Limb (tissue), 2 donors: ENCODE data around the gene MMP15.
"Not testable (repeated sequence)": the region's sequence is repeated elsewhere in the genome, so short reads cannot be mapped to it uniquely, and the experiment has no call there.

Experiments used
- DNase-seq, 2 donors: peaks; one replicate each; pipeline ENCODE4 v3.0.0-alpha.2; 2016; ENCODE audit errors: extremely low spot score in 2 of 2

Gene MMP15

DNA sequence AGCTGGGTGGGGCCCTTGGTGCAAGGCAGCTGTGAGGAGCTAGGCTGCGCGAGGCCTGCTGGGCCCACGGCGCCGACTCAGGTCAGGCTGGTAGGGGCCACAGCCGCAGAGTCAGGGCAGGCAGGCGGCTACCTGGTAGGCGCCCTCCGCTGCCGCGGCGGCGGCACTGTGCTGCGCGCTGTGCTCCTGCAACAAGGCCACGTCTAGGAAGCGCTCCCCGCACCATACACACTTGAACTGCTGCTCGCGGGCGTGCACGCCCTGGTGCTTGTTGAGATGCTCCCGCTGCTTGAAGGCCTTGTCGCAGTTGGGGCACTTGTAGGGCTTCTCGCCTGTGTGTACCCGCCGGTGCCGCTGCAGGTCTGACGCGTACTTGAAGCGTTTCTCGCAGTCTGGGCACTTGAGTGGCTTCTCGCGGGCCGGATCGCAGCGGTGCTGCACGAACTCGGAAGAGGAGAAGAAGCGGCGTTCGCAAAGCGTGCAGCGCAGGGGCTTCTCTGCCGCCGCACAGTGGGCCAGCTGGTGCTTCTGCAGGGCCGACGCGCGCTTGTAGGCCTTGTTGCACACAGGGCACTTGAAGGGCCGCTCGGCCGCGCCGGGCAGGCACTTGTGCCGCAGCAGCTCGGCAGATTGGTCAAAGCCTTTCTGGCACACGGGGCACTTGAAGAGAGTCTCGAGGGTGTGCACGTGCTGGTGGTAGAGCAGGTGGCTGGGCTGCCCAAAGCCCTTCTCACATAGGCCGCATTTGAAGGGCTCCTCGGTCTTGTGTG is 29.0 kb upstream of the MMP15 start:
- no peak for DNase-seq

DNA sequence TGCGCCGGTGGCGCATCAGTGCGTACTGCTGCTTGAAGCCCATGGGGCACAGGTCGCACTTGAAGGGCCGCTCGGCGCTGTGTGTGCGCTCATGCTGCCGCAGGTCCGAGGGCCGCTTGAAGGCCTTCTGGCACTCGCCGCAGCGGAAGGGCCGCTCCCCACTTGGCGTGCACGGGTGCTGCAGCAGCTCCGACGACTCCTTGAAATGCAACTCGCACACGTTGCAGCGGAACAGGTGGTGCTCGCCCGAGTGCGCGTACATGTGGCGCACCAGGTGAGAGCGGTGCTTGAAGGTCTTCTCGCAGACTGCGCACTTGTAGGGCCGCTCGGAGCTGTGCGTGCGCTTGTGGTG is 28.4 kb upstream of the MMP15 start:
- DNase-seq = no peak

DNA sequence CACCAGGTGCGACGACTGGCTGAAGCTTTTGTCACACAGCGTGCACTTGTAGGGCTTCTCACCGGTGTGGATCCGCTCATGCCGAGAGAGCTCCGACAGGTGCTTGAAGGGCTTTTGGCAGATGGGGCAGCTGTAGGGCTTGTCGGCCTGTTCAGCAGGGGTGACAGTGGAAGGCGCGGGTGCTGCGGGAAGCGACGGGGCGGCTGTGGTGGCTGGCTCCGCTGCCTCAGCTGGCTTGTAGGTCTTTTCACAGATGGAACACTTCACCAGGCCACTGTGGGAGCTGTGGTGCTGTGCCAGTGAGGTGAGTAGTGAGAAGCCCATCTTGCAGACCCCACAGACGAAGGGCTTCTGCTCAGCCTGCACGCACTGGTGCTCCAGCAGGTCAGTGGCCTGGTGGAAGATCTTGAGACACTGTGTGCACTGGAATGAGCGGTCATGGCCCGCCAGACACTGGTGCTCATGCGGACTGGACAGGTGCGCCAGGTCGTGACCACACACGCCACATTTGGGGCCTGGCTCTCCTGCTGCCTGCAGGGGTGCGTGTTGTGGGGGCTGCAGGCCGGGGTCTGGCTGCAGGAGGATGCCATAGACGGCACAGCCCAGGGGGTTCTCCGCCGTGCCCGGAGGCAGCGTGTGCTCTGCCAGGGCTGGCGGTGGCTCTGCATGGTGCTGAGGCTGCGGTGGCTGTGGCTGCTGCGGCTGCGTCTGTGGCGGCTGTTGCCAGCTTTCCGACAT is 27.9 kb upstream of the MMP15 start:
- no peak for DNase-seq

DNA sequence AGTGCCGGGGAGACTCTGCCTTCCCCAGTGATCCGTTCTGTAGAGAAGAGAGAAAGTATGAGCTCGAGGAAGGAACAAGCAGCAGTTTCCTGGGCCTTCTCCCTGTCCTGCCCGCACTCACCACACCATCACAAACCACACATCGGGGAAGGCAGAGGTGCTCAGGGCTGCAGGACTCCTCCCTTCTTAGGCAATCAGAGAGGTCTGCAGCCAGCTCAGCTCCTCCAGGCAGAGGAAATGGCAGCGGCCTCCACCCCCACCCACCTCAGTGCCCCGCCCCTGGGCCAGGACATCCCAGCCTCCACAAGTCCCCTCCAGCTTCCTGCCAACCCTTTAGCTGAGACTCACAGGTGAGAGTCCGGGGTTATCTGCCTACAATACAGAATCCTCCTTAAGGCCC is 27.1 kb upstream of the MMP15 start:
- DNase-seq = no peak

DNA sequence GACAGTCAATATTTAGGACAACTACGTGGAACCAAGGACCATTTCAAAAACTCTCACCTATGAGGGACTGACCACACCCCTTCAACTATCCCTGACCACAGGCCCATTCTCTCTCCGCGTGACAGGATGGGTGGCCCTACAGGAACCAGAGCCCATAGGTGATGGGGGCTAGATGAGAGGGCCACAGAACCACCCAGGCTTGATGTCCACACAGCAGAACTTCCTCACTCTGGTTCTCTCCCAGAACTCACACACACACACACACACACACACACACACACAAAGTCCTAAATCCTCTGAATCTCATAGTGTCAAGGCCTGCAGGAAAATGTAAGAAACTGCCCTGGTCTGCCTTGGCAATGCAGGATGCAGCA is 26.6 kb upstream of the MMP15 start:
- no peak for DNase-seq

DNA sequence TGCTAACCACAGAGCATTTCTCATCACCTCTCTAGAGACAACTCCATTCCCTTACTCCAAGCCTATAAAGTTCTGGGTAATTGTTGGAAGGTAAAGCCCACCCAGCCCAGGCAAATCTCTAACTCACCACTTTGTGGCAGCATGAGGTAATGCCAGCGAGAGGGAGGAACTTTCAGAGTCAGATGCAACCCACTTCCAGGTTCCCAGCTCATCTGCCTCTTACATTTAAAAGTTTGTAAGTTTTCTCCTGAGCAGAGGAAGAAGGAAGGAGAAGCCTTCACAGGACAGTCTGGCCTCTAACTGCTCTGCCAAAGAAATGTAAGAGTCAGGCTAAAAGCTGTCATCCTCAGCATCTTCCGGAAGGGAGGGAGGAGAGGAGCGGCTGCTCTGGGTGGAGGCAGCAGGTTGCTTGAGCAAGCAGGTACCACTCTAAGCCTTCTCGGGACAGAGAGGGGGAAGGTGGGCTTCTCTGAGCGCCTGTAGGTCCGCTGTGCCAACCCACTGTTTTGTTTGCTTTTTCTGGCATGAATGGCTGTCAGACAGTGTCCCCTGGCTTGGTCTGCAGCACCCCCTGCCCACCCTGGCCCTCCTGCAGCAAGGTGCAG is 26.1 kb upstream of the MMP15 start:
- no peak for DNase-seq

DNA sequence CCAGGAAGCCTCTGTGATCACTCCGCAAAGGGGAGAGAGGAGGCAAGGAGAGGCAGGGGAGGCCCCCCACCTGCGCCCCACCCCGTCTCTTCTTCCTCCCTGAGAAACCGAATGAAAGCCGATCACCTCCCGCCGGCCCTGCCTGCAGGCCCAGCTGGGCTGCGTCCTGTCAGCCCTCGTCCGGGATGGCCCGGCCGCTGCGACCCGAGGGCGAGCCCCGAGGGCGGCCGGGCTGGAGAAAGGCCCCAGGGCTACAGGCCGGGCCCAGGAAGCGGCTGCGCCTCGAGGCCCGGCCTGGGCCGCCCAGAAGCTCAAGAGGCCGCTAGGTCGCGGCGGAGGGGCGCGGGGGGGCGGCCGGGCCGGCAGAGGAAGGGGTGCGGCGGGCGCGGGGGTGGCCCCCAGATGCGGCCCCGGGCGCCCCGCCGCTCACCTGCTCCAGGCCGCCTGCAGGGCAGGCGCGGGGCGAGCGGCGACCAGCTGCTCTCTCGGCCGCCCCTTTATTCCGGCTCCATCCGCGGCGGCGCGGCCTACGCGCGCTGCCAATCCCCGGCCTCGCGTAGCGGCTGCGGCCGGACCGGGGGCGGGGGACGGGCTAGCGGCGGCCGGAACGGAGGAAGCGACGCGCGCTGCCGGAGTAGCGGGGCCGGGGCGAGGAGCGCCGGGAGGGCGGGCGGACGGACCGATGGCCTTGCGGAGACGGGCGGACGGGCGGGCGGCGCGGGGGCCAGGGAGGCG is 25.4 kb upstream of the MMP15 start, which contains the start of gene ZNF319:
Gene ZNF319, minus strand, starts transcription at position 702 of the 735 bp plus-strand sequence. CDS start 2,407 bp downstream, outside the sequence.
- peak in 1 of 2 donors; percentile 56 for DNase-seq

DNA sequence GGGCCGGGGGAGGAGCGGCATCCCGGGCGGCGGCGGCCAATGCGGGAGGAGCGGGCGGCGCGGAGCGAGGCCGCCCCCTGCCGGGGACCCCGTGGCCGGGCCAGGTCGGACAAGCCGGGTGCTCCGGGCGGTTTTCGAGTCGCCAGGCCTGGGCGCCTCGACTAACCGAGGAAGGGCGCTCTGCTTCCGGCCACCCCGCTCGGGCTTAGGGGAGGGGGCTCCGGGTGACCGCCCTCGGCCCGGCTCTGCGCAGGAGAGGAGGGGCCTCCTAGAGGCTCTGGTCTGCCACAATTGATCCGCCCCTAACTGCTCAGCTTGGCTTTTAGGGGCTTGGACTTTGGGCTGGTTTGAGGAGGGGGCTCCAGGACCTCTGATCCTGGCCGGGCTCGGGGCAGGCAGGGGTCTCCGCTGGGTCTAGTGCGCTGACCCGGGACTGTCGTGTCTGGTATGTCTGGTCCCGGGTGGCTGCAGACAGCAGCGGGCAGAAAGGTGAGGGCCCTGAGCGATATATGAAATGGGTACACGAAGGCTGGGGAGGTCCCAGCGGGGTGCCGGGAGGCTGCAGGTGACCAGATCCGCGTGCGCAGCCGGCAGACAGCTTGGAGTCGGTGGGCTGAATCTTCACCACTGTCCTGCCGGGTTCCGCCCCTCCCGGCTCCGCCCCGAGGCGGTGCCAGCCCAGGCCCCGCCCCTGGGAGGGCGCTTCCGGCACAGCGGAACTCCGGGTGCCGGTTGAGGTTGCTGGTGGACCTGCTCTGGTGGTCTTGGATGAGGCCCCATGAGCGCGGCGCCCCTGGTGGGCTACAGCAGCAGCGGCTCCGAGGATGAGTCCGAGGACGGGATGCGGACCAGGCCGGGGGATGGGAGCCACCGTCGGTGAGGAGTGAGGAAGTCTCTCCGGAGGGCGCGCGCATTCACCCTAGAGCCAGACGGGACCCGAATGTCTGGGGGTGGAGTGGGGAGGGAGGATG is 24.6 kb upstream of the MMP15 start, which contains the start of gene USB1:
Gene USB1, plus strand, starts transcription at position 702 of the 971 bp plus-strand sequence. Its CDS starts 77 bp downstream, at position 779.
- DNase-seq = peak; percentile 81 to 94

DNA sequence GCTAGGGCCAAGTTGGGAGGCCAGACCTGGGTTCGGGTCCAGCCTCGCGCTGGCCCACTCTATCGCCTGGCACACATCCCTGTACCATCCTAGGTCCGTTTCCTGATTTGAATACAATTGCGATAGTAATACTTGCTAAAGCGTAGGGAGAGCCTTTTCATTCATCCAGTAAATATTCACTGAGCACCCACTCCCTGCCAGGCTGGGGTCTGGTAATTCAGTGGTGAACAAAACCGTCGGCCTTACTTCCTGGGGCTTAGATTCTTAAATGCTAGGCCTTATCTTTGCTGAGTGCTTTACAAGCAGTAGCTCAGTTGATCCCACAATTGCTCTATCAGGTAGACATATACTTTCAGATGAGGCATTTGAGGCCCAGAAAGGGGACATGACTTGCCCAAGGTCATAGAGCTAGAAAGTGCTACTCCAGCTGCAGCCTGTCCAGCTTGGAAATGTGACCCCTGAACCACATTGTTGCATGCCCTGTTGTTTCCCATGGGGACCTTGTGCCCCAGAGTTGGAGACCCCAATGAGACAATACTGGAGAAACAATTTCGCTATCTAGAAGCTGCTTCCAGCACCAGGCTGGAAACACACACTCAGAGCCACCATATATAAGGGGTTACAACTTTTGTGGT is 23.7 kb upstream of the MMP15 start:
- no peak for DNase-seq

DNA sequence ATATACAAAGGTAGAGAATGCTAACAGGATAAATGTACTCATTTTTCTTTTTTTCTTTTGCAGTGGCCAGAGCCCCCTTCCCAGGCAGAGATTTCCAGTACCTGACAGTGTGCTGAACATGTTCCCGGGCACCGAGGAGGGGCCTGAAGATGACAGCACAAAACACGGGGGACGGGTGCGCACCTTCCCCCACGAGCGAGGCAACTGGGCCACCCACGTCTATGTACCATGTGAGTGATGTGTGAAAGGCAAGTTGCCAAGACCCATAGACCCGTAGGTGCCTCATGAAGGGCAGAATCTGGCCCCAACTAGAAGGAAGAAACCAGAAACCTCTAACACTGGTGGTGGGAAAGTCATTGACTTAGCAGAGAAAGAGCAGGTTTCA is 23.1 kb upstream of the MMP15 start:
- no peak for DNase-seq

DNA sequence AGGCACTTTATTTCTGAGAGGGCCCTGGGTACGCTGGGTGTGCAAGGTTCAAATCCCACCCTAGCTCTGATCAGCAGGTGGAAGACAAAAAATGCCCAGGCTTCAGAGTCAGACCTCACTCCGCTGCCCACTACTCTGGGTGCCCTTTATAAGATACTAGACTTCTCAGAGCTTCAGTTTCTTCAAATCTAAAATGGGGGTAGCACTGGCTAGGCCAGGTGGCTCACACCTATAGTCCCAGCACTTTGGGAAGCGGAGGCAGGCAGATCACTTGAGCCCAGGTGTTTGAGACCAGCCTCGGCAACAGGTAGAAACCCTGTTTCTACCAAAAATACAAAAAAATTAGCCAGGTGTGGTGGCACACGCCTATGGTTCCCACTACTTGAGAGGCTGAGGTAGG is 22.6 kb upstream of the MMP15 start:
- no peak for DNase-seq

DNA sequence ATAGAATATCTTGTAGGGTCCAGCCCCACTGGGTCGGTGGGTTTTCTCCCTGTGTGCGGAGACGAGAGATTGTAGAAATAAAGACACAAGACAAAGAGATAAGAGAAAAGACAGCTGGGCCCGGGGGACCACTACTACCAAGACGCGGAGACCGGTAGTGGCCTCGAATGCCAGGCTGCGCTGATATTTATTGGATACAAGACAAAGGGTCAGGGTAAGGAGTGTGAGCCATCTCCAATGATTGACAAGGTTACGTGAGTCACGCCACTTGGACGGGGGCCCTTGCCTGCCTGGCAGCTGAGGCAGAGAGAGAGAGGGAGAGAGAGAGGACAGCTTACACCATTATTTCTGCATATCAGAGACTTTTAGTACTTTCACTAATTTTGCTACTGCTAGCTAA is 20.8 kb upstream of the MMP15 start:
- DNase-seq = not testable (repeated sequence)

DNA sequence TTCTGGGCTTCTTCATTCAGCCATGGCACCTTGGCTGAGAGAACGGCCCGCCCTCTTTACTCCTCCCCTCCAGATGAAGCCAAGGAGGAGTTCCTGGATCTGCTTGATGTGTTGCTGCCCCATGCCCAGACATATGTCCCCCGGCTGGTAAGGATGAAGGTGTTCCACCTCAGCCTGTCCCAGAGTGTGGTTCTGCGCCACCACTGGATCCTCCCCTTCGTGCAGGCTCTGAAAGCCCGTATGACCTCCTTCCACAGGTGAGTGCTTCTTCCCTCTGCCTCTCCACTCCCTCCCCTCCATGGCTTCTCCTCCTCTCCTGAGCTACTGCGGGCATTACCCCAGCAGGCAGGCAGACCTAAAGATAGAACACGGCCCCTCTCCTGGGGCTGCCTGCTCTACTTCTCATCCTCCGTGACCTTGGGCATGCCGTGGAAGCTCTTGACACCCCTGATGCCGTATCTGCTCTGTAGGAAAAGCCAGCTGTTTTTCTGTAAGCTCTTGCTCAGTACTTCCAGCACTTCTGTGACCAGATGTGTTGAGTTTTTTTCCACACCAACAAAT is 15.6 kb upstream of the MMP15 start:
- DNase-seq = no peak

DNA sequence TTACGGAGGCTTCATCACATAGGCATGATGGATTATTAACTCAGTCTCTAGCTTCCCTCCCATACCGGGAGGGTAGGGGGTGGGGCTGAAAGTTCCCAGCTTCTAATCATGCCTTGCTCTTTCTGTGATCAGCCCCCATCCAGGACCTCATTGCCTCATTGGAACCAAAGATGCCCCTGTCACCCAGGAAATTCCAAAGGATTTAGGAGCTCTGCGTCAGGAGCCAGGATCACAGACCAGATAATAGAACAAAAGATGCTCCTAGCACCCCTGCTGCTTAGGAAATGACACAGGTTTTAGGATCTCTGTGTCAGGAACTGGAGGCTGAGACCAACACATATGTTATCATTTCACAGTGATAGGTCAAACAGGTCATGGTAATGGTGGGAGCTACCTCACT is 14.7 kb upstream of the MMP15 start:
- no peak for DNase-seq

DNA sequence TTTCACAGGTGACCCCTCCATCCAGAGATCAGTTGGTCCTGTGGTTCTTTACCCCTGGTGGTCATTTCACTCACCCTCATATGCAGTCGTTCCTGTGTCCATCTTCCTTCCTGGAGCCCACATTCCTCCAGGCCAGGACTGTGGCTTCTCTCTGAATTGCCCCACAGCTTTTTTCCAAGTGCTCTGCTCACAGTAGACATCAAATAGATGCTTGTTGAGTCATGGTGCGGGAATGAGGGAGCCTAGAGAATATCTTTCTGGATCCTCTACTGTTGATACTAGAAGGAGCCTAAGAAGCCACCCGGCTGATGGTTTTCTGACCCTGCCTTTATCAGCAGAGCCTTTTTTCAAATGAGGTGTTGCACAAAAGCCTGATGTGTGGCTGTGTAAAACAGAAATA is 13.9 kb upstream of the MMP15 start:
- no peak for DNase-seq

DNA sequence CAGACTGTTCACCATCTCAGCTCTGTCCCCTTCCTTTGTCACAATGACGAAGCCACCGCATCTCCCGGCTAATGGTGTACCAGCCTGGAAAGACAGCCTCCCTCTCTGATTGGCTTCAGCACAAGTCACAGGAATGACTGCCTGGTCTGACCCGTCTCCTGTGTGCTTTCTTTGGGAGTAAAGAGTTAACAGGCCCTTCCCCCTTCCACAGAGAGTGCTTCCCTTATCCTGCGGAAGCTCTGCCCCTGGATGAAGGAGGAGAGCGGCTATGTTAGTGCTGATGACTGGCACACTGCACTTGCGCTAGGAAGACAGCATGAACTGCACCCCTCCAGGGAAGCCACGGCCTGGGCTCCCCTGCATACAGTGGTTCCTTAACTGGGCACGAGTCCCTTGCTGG is 13.1 kb upstream of the MMP15 start:
- DNase-seq = no peak

DNA sequence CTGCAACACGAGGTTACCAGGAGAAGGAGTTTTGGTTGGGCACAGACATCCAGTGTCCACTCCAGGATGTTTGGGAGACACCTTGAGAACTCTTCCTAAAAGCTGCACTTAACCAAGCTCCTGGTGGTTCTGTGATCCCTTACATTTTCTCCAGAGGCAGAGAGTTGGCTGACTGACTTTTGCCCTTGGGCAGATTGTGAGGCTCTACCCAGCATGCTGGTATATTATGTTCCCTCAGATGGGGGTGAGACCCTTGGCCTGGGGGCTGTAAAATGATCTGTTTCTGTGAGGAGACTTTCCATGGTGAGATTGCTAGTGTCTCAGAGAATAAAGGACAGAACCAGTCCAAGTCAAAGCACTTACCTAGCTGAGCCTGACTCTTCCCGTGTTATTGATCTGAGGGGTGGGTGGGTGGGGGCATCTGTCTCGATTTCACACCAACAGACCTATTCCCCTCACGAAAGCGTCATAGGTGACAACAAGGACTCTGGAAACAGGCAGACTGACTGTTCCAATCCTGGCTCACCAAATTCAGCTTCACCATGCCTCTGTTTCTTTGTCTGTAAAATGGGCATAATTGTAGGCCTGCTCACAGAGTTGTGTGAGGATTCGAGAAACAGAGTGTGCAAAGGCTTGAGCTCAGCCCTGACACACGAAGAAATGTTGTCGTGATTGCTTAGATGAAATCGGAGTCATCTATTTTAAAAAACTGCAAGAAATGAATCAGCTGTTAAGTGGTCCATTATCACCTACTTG is 12.2 kb upstream of the MMP15 start:
- no peak for DNase-seq

DNA sequence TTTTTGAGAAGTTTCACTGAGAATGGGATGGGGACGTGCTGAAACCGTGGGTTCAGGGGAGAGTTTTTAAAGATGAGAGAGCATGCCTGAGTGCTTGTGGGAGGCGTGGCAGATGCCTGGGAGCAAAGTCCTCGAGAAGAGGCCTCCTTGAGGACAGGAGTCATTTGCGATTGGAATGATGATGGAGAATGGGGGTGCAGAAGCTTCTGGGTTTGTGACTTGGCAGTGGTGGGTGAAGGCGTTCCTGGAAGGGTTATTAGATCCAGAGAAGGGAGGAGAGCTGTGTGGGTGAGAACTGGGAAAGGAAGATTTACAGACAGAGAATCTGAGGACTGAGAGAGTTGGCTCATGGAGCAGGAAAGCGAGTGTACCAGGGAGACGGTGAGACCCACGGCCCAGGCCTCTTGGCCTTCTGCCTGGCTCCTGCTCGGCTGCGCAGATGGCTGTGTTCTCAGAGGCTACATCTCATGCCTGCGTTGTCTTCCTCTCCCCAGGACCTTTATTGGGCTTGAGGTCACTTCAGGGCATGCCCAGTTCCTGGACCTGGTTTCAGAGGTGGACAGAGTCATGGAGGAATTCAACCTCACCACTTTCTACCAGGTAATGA is 8.6 kb upstream of the MMP15 start:
- DNase-seq = no peak

DNA sequence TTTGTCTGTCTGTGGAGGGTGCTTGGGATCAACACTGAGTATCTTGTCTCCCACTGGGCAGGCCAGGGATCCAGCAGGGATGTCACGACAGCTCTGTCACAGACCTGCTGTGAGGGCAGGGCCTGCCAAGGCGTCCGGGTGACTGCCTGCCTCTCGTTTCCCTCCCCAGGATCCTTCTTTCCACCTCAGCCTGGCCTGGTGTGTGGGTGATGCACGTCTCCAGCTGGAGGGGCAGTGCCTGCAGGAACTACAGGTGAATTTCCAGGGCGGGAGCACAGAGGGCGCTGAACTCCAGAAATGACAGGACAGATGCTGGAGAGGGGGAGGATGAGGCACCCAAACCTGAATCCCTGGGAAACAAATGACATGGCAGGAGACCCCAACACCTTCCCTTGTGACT is 6.8 kb upstream of the MMP15 start:
- no peak for DNase-seq
